AG04450 (cell line): ENCODE measurements around the gene KCNJ6. TPM values are rescaled to one million over a fixed set of nuclear protein-coding genes. Genes with fewer than 3 reads are reported as not detected.
"Not testable (repeated sequence)": the region's sequence is repeated elsewhere in the genome, so short reads cannot be mapped to it uniquely, and the experiment has no call there.

Experiments
- CTCF ChIA-PET: fragments of 300-600, 350-600 bp; formaldehyde crosslinking; extraction: SDS; loops from one replicate; lab custom pipeline; 2022; ENCODE audit warnings: antibody characterized with exemption, inconsistent platforms; lab: Charles Lee
- POLR2A ChIA-PET: fragments of 350-600 bp; formaldehyde crosslinking; extraction: SDS; loops from one replicate; lab custom pipeline; 2021; ENCODE audit warnings: antibody characterized with exemption, inconsistent platforms; lab: Yijun Ruan, JAX
- DNase-seq: peaks from one replicate; pipeline ENCODE4 v3.0.0-alpha.2; 2011; ENCODE audit warnings: low read depth, low spot score
- H3K27ac ChIP-seq: one replicate; pipeline ENCODE4 v1.5.1; 2012; ENCODE audit warnings: low read depth, low read length, control low read depth
- H3K27me3 ChIP-seq: one replicate; pipeline ENCODE4 v1.6.0; 2012; ENCODE audit warnings: low read length; ENCODE audit not compliant: control insufficient read depth, insufficient read depth
- H3K4me3 ChIP-seq: 2 replicates; pipeline ENCODE4 v1.5.1; 2011; ENCODE audit warnings: mild to moderate bottlenecking, low read depth, low read length, control low read depth
- H3K9me3 ChIP-seq: 2 replicates; pipeline ENCODE4 v1.5.1; 2012; ENCODE audit warnings: low read length; ENCODE audit not compliant: control insufficient read depth, insufficient read depth
- polyA plus RNA-seq: library from polyadenylated mRNA; depleted of rRNA; stranded (reverse); fragments of >200 nt; gene quantifications from 2 replicates; pipeline ENCODE4 v1.2.3, GENCODE V29; 2011
- TF ChIP-seq, protein P1 (sequence below): IDR thresholded peaks from 2 replicates; pipeline ENCODE4 v1.5.1; 2011; ENCODE audit warnings: low read depth, low read length, control low read depth, inconsistent platforms

The KCNJ6 gene
- polyA plus RNA-seq, 1 experiment = 0.02 TPM

GRCh38 chr21:37766129-37766528, 150.1 kb downstream of the KCNJ6 start:
- Histone ChIP-seq H3K9me3 (no peaks in the 10 kb centered on the region), H3K27ac (no peak overlapping the region), H3K27me3 (no peaks in the 10 kb centered on the region), H3K4me3 (no peak overlapping the region)
- POLR2A ChIA-PET = no interaction called here
- CTCF ChIA-PET = interaction anchor here (1.4 kb wide), 1 partner anchor 65 kb away, joined by 4 read pairs; no protein-coding TSS in a partner anchor
- no peak for DNase-seq
- TF ChIP-seq, protein P1, sequence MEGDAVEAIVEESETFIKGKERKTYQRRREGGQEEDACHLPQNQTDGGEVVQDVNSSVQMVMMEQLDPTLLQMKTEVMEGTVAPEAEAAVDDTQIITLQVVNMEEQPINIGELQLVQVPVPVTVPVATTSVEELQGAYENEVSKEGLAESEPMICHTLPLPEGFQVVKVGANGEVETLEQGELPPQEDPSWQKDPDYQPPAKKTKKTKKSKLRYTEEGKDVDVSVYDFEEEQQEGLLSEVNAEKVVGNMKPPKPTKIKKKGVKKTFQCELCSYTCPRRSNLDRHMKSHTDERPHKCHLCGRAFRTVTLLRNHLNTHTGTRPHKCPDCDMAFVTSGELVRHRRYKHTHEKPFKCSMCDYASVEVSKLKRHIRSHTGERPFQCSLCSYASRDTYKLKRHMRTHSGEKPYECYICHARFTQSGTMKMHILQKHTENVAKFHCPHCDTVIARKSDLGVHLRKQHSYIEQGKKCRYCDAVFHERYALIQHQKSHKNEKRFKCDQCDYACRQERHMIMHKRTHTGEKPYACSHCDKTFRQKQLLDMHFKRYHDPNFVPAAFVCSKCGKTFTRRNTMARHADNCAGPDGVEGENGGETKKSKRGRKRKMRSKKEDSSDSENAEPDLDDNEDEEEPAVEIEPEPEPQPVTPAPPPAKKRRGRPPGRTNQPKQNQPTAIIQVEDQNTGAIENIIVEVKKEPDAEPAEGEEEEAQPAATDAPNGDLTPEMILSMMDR = no peak

DNA sequence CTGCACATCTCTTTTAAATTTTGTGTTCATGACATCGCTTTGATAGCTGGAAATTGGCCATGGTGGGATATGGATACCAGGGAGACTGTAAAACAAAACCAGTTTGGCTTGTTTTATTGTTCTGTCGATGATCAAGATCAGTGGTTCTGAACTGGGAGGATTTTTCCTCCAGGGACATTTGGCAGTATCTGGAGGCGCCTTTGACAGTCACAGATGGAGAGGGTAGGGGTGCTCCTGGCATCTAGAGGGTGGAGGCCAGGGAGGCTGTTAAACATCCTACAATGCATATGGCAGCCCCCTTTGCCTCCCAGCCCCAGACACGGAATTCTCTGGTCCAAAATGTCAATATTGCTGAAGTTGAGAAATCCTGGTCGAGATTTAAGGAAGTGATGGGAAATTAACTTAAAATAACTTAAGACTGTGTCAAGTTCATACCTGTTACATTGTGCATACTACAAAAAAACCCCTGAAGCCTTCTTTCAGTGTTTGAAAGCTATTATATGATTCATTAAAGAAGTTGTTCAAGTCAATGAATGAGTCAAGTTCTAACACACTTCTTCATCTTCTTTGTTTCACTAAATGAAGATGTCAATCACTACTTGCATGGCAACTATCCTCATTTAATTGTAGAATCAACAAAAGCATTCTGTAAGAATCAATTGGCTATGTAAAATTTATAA, 150.9 kb downstream of the KCNJ6 start:
- H3K27ac ChIP-seq = no peak overlapping the region
- no peak for DNase-seq
- H3K4me3 ChIP-seq = no peak overlapping the region
- no peaks in the 10 kb centered on the region for H3K9me3 ChIP-seq
- no peaks in the 10 kb centered on the region for H3K27me3 ChIP-seq
- POLR2A ChIA-PET = no interaction called here
- TF ChIP-seq, protein P1 = no peak
- CTCF ChIA-PET = interaction anchor here (1.0 kb wide), 1 partner anchor 53 kb away, joined by 3 read pairs; no protein-coding TSS in a partner anchor

DNA sequence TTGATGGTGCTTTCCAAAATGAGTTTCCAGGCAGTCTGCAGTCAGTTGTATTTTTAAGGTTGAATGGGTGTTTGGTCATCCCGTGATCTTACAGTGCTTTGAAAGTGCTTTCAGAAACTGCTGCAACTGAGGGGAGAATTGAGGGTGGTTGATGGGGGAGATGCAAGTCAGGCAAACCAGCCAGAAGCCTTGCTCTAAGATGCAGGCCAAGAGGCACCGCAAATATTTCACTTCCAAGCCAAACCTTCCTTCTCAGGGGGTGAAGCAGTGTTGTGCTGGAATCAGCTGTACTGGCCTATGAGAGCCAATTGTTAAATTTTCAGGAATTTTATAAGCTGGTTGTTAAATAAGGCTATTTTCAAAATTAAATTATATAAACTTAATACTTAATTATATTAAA, 151.6 kb downstream of the KCNJ6 start:
- CTCF ChIA-PET = interaction anchor here (1.0 to 1.2 kb wide), 2 partner anchors 52 to 64 kb away, joined by 3 read pairs; no protein-coding TSS in a partner anchor
- no peaks in the 10 kb centered on the region for H3K27me3 ChIP-seq
- H3K4me3 ChIP-seq = no peak overlapping the region
- DNase-seq = no peak
- POLR2A ChIA-PET = no interaction called here
- H3K9me3 ChIP-seq = no peaks in the 10 kb centered on the region
- no peak overlapping the region for H3K27ac ChIP-seq
- TF ChIP-seq, protein P1 = no peak

GRCh38 chr21:37763298-37763697, 153.0 kb downstream of the KCNJ6 start:
- TF ChIP-seq, protein P1 = no peak
- H3K9me3 ChIP-seq = no peaks in the 10 kb centered on the region
- H3K27ac ChIP-seq = no peak overlapping the region
- ChIA-PET POLR2A (no interaction called here), CTCF (interaction anchor here (0.6 kb wide), 1 partner anchor 710 kb away, joined by 3 read pairs; no protein-coding TSS in a partner anchor)
- no peaks in the 10 kb centered on the region for H3K27me3 ChIP-seq
- no peak overlapping the region for H3K4me3 ChIP-seq
- no peak for DNase-seq

GRCh38 chr21:37762606-37763005, 153.7 kb downstream of the KCNJ6 start:
- CTCF ChIA-PET = no interaction called here
- Histone ChIP-seq H3K27me3 (no peaks in the 10 kb centered on the region), H3K9me3 (no peaks in the 10 kb centered on the region), H3K4me3 (no peak overlapping the region), H3K27ac (no peak overlapping the region)
- POLR2A ChIA-PET = no interaction called here
- DNase-seq = no peak
- TF ChIP-seq, protein P1 = no peak

DNA sequence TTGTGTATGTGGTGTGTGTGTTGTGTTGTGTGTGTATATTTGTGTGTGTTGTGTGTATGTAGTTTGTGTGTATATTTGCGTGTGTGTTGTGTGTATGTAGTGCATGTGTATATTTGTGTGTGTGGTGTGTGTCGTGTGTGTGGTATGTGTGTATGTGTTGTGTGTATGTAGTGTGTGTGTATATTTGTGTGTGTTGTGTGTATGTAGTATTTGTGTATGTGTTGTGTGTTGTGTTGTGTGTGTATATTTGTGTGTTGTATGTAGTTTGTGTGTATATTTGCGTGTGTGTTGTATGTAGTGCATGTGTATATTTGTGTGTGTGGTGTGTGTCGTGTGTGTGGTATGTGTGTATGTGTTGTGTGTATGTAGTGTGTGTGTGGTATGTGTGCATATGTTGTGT, 154.9 kb downstream of the KCNJ6 start:
- H3K4me3 ChIP-seq, POLR2A ChIA-PET, DNase-seq, H3K9me3 ChIP-seq, H3K27ac ChIP-seq, CTCF ChIA-PET, H3K27me3 ChIP-seq: not testable (repeated sequence)
